Heart right ventricle (tissue), 16 donors: Measurements from ENCODE around the gene OXNAD1. TPM values are rescaled to one million over a fixed set of nuclear protein-coding genes. Genes with fewer than 3 reads are reported as not detected.
A peak's percentile ranks its signal among the peaks of the same experiment; 100 is the strongest.

Source experiments
- ATAC-seq, 8 donors: fragments of 200-7000 bp; cut with Tn5 transposase; one replicate each; pipeline ENCODE4 v1.9.1; 2020; ENCODE audit warnings: mild to moderate bottlenecking in 8 of 8, moderate library complexity in 8 of 8, moderate number of reproducible peaks in 1 of 8
- DNase-seq, 2 donors: peaks; one replicate each; pipeline ENCODE4 v3.0.0-alpha.2; 2020
- H3K27ac ChIP-seq, 10 donors: fragments of 200-600 bp; sonication (generic) in 2 of 10; one replicate each; pipeline versions ENCODE4 v1.5.0 to v1.8.0; 2020 to 2022; ENCODE audit warnings: mild to moderate bottlenecking in 3 of 10
- H3K27me3 ChIP-seq, 7 donors: fragments of 200-600 bp; one replicate each; pipeline ENCODE4 v1.8.0; 2021 to 2022; ENCODE audit warnings: mild to moderate bottlenecking in 2 of 7
- H3K36me3 ChIP-seq, 9 donors: fragments of 200-600 bp; sonication (generic) in 1 of 9; one replicate each; pipeline versions ENCODE4 v1.5.0 to v1.8.0; 2020 to 2022; ENCODE audit warnings: mild to moderate bottlenecking in 2 of 9
- H3K4me1 ChIP-seq, 9 donors: fragments of 200-600 bp; sonication (generic) in 1 of 9; one replicate each; pipeline versions ENCODE4 v1.5.0 to v1.8.0; 2020 to 2022; ENCODE audit warnings: mild to moderate bottlenecking in 4 of 9
- H3K4me3 ChIP-seq, 10 donors: fragments of 200-600 bp; sonication (generic) in 2 of 10; one replicate each; pipeline versions ENCODE4 v1.5.0 to v1.8.0; 2020 to 2022; ENCODE audit warnings: mild to moderate bottlenecking in 7 of 10, moderate library complexity in 2 of 10
- H3K9me3 ChIP-seq, 11 donors: fragments of 200-600 bp in 10 of 11; sonication (generic) in 2 of 11; one replicate each; pipeline versions ENCODE4 v1.5.0 to v1.8.0; 2013 to 2022; ENCODE audit warnings: mild to moderate bottlenecking in 2 of 11, control low read depth in 1 of 11, moderate library complexity in 1 of 11
- CTCF ChIP-seq, 9 donors: fragments of 200-600 bp; sonication (generic) in 2 of 9; IDR thresholded peaks; one replicate each; pipeline versions ENCODE4 v1.5.0 to v1.8.0; 2021 to 2022; ENCODE audit warnings: antibody characterized with exemption in 9 of 9, mild to moderate bottlenecking in 5 of 9, moderate library complexity in 1 of 9
- WGBS, 2 donors: extraction: QIAGEN DNeasy Blood & Tissue Kit; methylation state at CpG; one replicate each; pipeline ENCODE4 v1.1.7; 2013; ENCODE audit warnings: inconsistent platforms in 1 of 2; 5-methylcytosine and 5-hydroxymethylcytosine counted together
- intact Hi-C, 10 donors: fragments of 100-400 bp; cut with DNase I; formaldehyde crosslinking; loops; one replicate each; pipeline versions ENCODE4 v1.11.1 to v1.14.2; 2022
- polyA plus RNA-seq, 2 donors: library from polyadenylated mRNA; stranded (reverse); fragments of 200-250 nt; gene quantifications; one replicate each; pipeline ENCODE4 v1.2.3, GENCODE V29; 2013
- total RNA-seq, 10 donors: library from RNA; stranded (reverse); fragmentation: NEBNext Ultra II Directional in 3 of 10; extraction: Animal tissue kit (Norgen Biotek cat#: 25700) in 3 of 10; gene quantifications; one replicate each; pipeline versions ENCODE4 v1.2.1 to v1.2.4, GENCODE V29; 2021 to 2023
- donor health status: Arrhythmogenic right ventricular cardiomyopathy.
- donor health status: ischemic (EF 13 %, LVEDD 7.1; RV severe dilation, severe dysfunction).
- donor health status: healthy with polysubstance abuse.
- donor health status: DM: no; HTN: yes; CAD: no.
- donor health status: DM: no; HTN: no; CAD: no.
- donor health status: ischemic (EF 25% LVEDD 6.9; RV normal size, moderate dysfunction).
- donor health status: ischemic (EF 25% LVEDD 5.7; RV mildly dilated, moderate dysfunction).
- donor health status: healthy.
- donor health status: DM: yes; HTN: yes; CAD: no.
- donor health status: Ischemic cardiomyopathy.
- donor health status: ischemic (EF 35%, LVEDD 5.7; RV mildly dilated, moderate dysfunction).
- donor health status: nonischemic (EF 11% LVEDD 7.7; RV severe dilation, severe dysfunction).
- donor health status: DM: yes; HTN: yes; CAD: no.
- donor health status: PGD.
- donor health status: ischemic (EF 29% LVEDD 5.4; RV normal size, mild dysfunction).
- donor health status: nonischemic (EF 23%, LVEDD 6.1; RV moderate dilation, normal function).

Gene OXNAD1
- total and polyA plus RNA-seq, 12 donors = 4.2 to 22.8 (median 17.1) TPM

GRCh38 chr3:16290007-16290826 is 25.2 kb downstream of the OXNAD1 start:
- ATAC-seq (peak in 4 of 8 donors; percentile 34 to 65 (median 44)), DNase-seq (peak in 1 of 2 donors; percentile 54)
- H3K4me1 ChIP-seq = peaks cover 26 to 76% (median 60%) of the 10 kb centered on the region in 9 donors
- intact Hi-C loops = loop anchor here in 9 of 10 donors (1.0 to 10.0 kb wide), 8 partner anchors 225 to 262 kb away; partner anchors contain the start of gene RFTN1 (in 3 of the 9)
- WGBS, 2 donors = 62 to 70% methylated on average over 3 of the region's 3 CpGs
- no peak overlapping the region for H3K4me3 ChIP-seq
- peak overlapping the region in 7 of 10 donors; percentile 4 to 88 (median 73) for H3K27ac ChIP-seq
- TF ChIP-seq CTCF (IDR thresholded peaks at IDR 0.05) = peak; percentile 47 to 95 (median 85)
- H3K9me3 ChIP-seq = peaks cover 0 to 14% (median 0%) of the 10 kb centered on the region in 11 donors
- H3K27me3 ChIP-seq = no peaks in the 10 kb centered on the region
- peaks cover 0 to 14% (median 0%) of the 10 kb centered on the region in 9 donors for H3K36me3 ChIP-seq

- WGBS, 2 donors = 45 to 62% methylated on average over 2 of the region's 2 CpGs
- H3K36me3 ChIP-seq = peaks cover 0 to 20% (median 0%) of the 10 kb centered on the region in 9 donors
- H3K9me3 ChIP-seq = peaks cover 0 to 14% (median 0%) of the 10 kb centered on the region in 11 donors
- no peaks in the 10 kb centered on the region for H3K27me3 ChIP-seq
- intact Hi-C loops = loop anchor here in 9 of 10 donors (1.0 to 10.0 kb wide), 8 partner anchors 224 to 261 kb away; partner anchors contain the start of gene RFTN1 (in 3 of the 9)
- TF ChIP-seq CTCF (IDR thresholded peaks at IDR 0.05) = no peak
- no peak for ATAC-seq
- no peak overlapping the region for H3K4me3 ChIP-seq
- H3K27ac ChIP-seq = peak overlapping the region in 7 of 10 donors; percentile 4 to 88 (median 64)
- H3K4me1 ChIP-seq = peaks cover 24 to 77% (median 55%) of the 10 kb centered on the region in 9 donors
- no peak for DNase-seq
These were observed 25.8 kb downstream of the OXNAD1 start for GRCh38 chr3:16290827-16291196.

- no peak for ATAC-seq
- intact Hi-C loops = loop anchor here in 5 of 10 donors (5.0 to 10.0 kb wide), 4 partner anchors 172 to 257 kb away; partner anchors contain the start of gene RFTN1 (in 3 of the 5)
- 90 to 91% methylated on average over 5 of the region's 5 CpGs for WGBS, 2 donors
- H3K27ac ChIP-seq = no peak overlapping the region
- H3K4me3 ChIP-seq = no peak overlapping the region
- no peak for TF ChIP-seq CTCF (IDR thresholded peaks at IDR 0.05)
- no peaks in the 10 kb centered on the region for H3K27me3 ChIP-seq
- peaks cover 0 to 17% (median 0%) of the 10 kb centered on the region in 11 donors for H3K9me3 ChIP-seq
- peaks cover 2 to 53% (median 29%) of the 10 kb centered on the region in 9 donors for H3K4me1 ChIP-seq
- DNase-seq = no peak
- H3K36me3 ChIP-seq = peaks cover 0 to 41% (median 0%) of the 10 kb centered on the region in 9 donors
These were observed 29.8 kb downstream of the OXNAD1 start for GRCh38 chr3:16294844-16295243.

GRCh38 chr3:16295298-16295890 is 30.4 kb downstream of the OXNAD1 start:
- H3K4me1 ChIP-seq = peaks cover 0 to 51% (median 23%) of the 10 kb centered on the region in 9 donors
- peaks cover 0 to 17% (median 0%) of the 10 kb centered on the region in 11 donors for H3K9me3 ChIP-seq
- no peak for DNase-seq
- no peaks in the 10 kb centered on the region for H3K27me3 ChIP-seq
- H3K36me3 ChIP-seq = peaks cover 0 to 41% (median 0%) of the 10 kb centered on the region in 9 donors
- 32 to 46% methylated on average over 3 of the region's 3 CpGs for WGBS, 2 donors
- peak in 2 of 8 donors; percentile 57 to 60 for ATAC-seq
- TF ChIP-seq CTCF (IDR thresholded peaks at IDR 0.05) = no peak
- H3K27ac ChIP-seq = no peak overlapping the region
- no peak overlapping the region for H3K4me3 ChIP-seq
- intact Hi-C loops = loop anchor here in 4 of 10 donors (5.0 to 10.0 kb wide), 2 partner anchors 172 to 219 kb away; partner anchors contain the start of gene RFTN1 (in 3 of the 4)
